ENCODE data around the gene PPFIA1. TPM values are rescaled to one million over a fixed set of nuclear protein-coding genes. Genes with fewer than 3 reads are reported as not detected.

PPFIA1 gene
- total and polyA plus RNA-seq, 2 experiments from 2014 or later = 36.0 to 39.6 TPM

- Histone ChIP-seq H3K9me2 (replicated peaks; ENCODE audit: insufficient read depth) (no peaks in the 10 kb centered on the region), H3K79me2 (no peaks in the 10 kb centered on the region)
- 80% methylated on average over 12 of the region's 16 CpGs for WGBS (ENCODE audit: low lambda C conversion rate, missing lambda C conversion rate)
These were observed 19.4 kb upstream of the PPFIA1 start for GRCh38 chr11:70250876-70251658.

GRCh38 chr11:70251659-70252321 is 18.7 kb upstream of the PPFIA1 start:
- Histone ChIP-seq H3K27me3 (no peaks in the 10 kb centered on the region), H3K9me3 (ENCODE audit: low read depth) (no peaks in the 10 kb centered on the region), H3K27ac (no peak overlapping the region), H4K20me1 (ENCODE audit: insufficient read depth, poor library complexity, severe bottlenecking) (no peaks in the 10 kb centered on the region), H3K79me2 (no peaks in the 10 kb centered on the region), H3K4me3 (no peak overlapping the region), H2AFZ (no peak overlapping the region), H3K4me1 (ENCODE audit: insufficient read depth) (no peaks in the 10 kb centered on the region), H3K4me2 (no peak overlapping the region), H3K36me3 (replicated peaks; ENCODE audit: insufficient read depth, low read depth) (no peaks in the 10 kb centered on the region), H3K9me2 (replicated peaks; ENCODE audit: insufficient read depth) (no peaks in the 10 kb centered on the region)
- 89% methylated on average over 21 of the region's 21 CpGs for WGBS (ENCODE audit: low lambda C conversion rate, missing lambda C conversion rate)
- TF ChIP-seq EZH2phosphoT487 (IDR thresholded peaks at IDR 0.05; ENCODE audit: low read depth, severe bottlenecking, unreplicated experiment) (no peak), CTCF (IDR thresholded peaks at IDR 0.05; ENCODE audit: poor library complexity) (no peak), EZH2 (IDR thresholded peaks at IDR 0.05; ENCODE audit: borderline replicate concordance) (no peak)
- DNase-seq (ENCODE audit: low spot score) = no peak

More at GRCh38 chr11:70250876-70251658, 19.4 kb upstream of the PPFIA1 start:
- H3K27ac ChIP-seq = no peak overlapping the region
- H3K4me1 ChIP-seq (ENCODE audit: insufficient read depth) = no peaks in the 10 kb centered on the region
- no peak for DNase-seq (ENCODE audit: low spot score)
- no peaks in the 10 kb centered on the region for H3K27me3 ChIP-seq
- no peak overlapping the region for H2AFZ ChIP-seq
- H3K4me3 ChIP-seq = no peak overlapping the region
- H3K4me2 ChIP-seq = no peak overlapping the region
- H4K20me1 ChIP-seq (ENCODE audit: insufficient read depth, poor library complexity, severe bottlenecking) = no peaks in the 10 kb centered on the region
- no peaks in the 10 kb centered on the region for H3K36me3 ChIP-seq (replicated peaks; ENCODE audit: insufficient read depth, low read depth)
- no peaks in the 10 kb centered on the region for H3K9me3 ChIP-seq (ENCODE audit: low read depth)
- TF ChIP-seq CTCF (IDR thresholded peaks at IDR 0.05; ENCODE audit: poor library complexity) (no peak), EZH2phosphoT487 (IDR thresholded peaks at IDR 0.05; ENCODE audit: low read depth, severe bottlenecking, unreplicated experiment) (no peak), EZH2 (IDR thresholded peaks at IDR 0.05; ENCODE audit: borderline replicate concordance) (no peak)

- Histone ChIP-seq H2AFZ (no peak overlapping the region), H4K20me1 (ENCODE audit: insufficient read depth, poor library complexity, severe bottlenecking) (no peaks in the 10 kb centered on the region), H3K4me2 (no peak overlapping the region), H3K27me3 (no peaks in the 10 kb centered on the region), H3K9me2 (replicated peaks; ENCODE audit: insufficient read depth) (no peaks in the 10 kb centered on the region), H3K4me1 (ENCODE audit: insufficient read depth) (no peaks in the 10 kb centered on the region), H3K4me3 (no peak overlapping the region), H3K9me3 (ENCODE audit: low read depth) (no peaks in the 10 kb centered on the region), H3K36me3 (replicated peaks; ENCODE audit: insufficient read depth, low read depth) (no peaks in the 10 kb centered on the region), H3K79me2 (no peaks in the 10 kb centered on the region), H3K27ac (no peak overlapping the region)
- no peak for DNase-seq (ENCODE audit: low spot score)
- WGBS (ENCODE audit: low lambda C conversion rate, missing lambda C conversion rate) = 95% methylated on average over 12 of the region's 12 CpGs
- TF ChIP-seq EZH2 (IDR thresholded peaks at IDR 0.05; ENCODE audit: borderline replicate concordance) (no peak), EZH2phosphoT487 (IDR thresholded peaks at IDR 0.05; ENCODE audit: low read depth, severe bottlenecking, unreplicated experiment) (no peak), CTCF (IDR thresholded peaks at IDR 0.05; ENCODE audit: poor library complexity) (no peak)
These were observed 17.6 kb upstream of the PPFIA1 start for GRCh38 chr11:70252844-70253243.

All from hepatocyte (in vitro differentiated cells).